Endodermal cell (in vitro differentiated cells): ENCODE data around the gene SRGAP2C. TPM values are rescaled to one million over a fixed set of nuclear protein-coding genes. Genes with fewer than 3 reads are reported as not detected.
"Not testable (repeated sequence)": the region's sequence is repeated elsewhere in the genome, so short reads cannot be mapped to it uniquely, and the experiment has no call there.

Source experiments
- DNase-seq: peaks from one replicate; pipeline ENCODE4 v3.0.0-alpha.2; 2017
- H3K27ac ChIP-seq: 2 replicates; pipeline ENCODE4 v1.5.1; 2013; ENCODE audit warnings: mild to moderate bottlenecking, low read depth, low read length, moderate library complexity
- H3K27me3 ChIP-seq: 2 replicates; pipeline ENCODE4 v1.6.1; 2013; ENCODE audit warnings: mild to moderate bottlenecking, low read length, moderate library complexity; ENCODE audit not compliant: insufficient read depth, control insufficient read depth, poor library complexity, severe bottlenecking
- H3K36me3 ChIP-seq: 2 replicates; pipeline ENCODE4 v1.7.0; 2013; ENCODE audit warnings: mild to moderate bottlenecking, low read length, moderate library complexity; ENCODE audit not compliant: control insufficient read depth, insufficient read depth
- H3K4me1 ChIP-seq: one replicate; pipeline ENCODE4 v1.7.0; 2013; ENCODE audit warnings: low read length; ENCODE audit not compliant: control insufficient read depth, insufficient read depth
- H3K4me3 ChIP-seq: 2 replicates; pipeline ENCODE4 v1.5.1; 2013; ENCODE audit warnings: mild to moderate bottlenecking, low read length, moderate library complexity
- H3K9ac ChIP-seq: 2 replicates; pipeline ENCODE4 v1.6.1; 2013; ENCODE audit warnings: mild to moderate bottlenecking, low read length, moderate library complexity; ENCODE audit not compliant: poor library complexity, severe bottlenecking; ENCODE audit errors: extremely low read depth
- H3K9me3 ChIP-seq: 2 replicates; pipeline ENCODE4 v1.6.1; 2013; ENCODE audit warnings: mild to moderate bottlenecking, low read length, moderate library complexity; ENCODE audit not compliant: control insufficient read depth
- H3K27ac Mint-ChIP-seq: 2 replicates; pipeline ENCODE4 v1.8.0; 2020; ENCODE audit warnings: mixed read lengths
- H3K27me3 Mint-ChIP-seq: 2 replicates; pipeline ENCODE4 v1.8.0; 2021; ENCODE audit warnings: mild to moderate bottlenecking, mixed read lengths; ENCODE audit not compliant: insufficient read depth
- H3K36me3 Mint-ChIP-seq: 2 replicates; pipeline ENCODE4 v1.8.0; 2020; ENCODE audit warnings: low read depth, mixed read lengths
- H3K4me1 Mint-ChIP-seq: 2 replicates; pipeline ENCODE4 v1.8.0; 2020; ENCODE audit warnings: mixed read lengths
- H3K4me3 Mint-ChIP-seq: 2 replicates; pipeline ENCODE4 v1.8.0; 2020; ENCODE audit warnings: mild to moderate bottlenecking, moderate library complexity, mixed read lengths
- H3K9me3 Mint-ChIP-seq: 2 replicates; pipeline ENCODE4 v1.8.0; 2020; ENCODE audit warnings: mild to moderate bottlenecking, mixed read lengths
- WGBS, 2 experiments: methylation state at CpG; one replicate each; pipeline versions ENCODE4 v1.1.5 to v1.1.7; 2013; ENCODE audit warnings: missing lambda C conversion rate in 2 of 2, mixed read lengths in 1 of 2; ENCODE audit not compliant: insufficient coverage in 1 of 2, insufficient read length in 1 of 2; 5-methylcytosine and 5-hydroxymethylcytosine counted together
- total RNA-seq, 2 donors: library from RNA; stranded (reverse); fragmentation: NEBNext Ultra II Directional in 1 of 2; extraction: Animal tissue kit (Norgen Biotek cat#: 25700) in 1 of 2; gene quantifications; 2 replicates in 1 of 2; 3 replicates in 1 of 2; pipeline ENCODE4 v1.2.1, GENCODE V29; 2021

The SRGAP2C gene
- total RNA-seq, 2 donors from 2014 or later = 42.4 to 56.0 TPM

DNA sequence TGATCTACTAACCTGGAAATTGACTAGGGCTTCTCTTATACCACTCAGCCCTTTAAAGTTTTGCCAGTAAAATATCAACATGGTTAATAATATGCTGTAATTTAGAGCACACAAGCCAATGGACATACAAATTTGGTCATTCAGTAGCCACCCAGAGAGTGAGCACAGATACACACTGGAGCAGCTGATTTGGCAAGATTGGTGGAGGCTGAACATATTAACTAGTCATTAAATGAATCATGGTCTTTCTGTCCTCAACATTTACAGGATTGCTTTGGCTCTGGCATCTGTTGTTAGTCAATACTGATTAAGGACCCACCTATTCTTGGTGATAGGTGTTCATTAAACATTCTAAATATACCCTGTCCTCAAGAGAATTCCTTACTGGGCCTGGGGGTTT lies 130.7 kb downstream of the SRGAP2C start:
- H3K9me3 Mint-ChIP-seq, H3K4me1 Mint-ChIP-seq, H3K36me3 Mint-ChIP-seq, DNase-seq, H3K4me3 ChIP-seq, H3K9me3 ChIP-seq, H3K27ac Mint-ChIP-seq, H3K36me3 ChIP-seq, H3K4me3 Mint-ChIP-seq, H3K27ac ChIP-seq, H3K4me1 ChIP-seq, H3K9ac ChIP-seq, H3K27me3 Mint-ChIP-seq, H3K27me3 ChIP-seq: not testable (repeated sequence)

GRCh38 chr1:121316081-121316480 lies 131.3 kb downstream of the SRGAP2C start:
- not testable (repeated sequence) for H3K4me3 ChIP-seq, H3K9me3 Mint-ChIP-seq, H3K4me1 ChIP-seq, H3K9me3 ChIP-seq, H3K4me3 Mint-ChIP-seq, H3K4me1 Mint-ChIP-seq, H3K27me3 ChIP-seq, H3K27ac Mint-ChIP-seq, DNase-seq, H3K27ac ChIP-seq, H3K36me3 ChIP-seq, H3K36me3 Mint-ChIP-seq, H3K27me3 Mint-ChIP-seq, H3K9ac ChIP-seq
- WGBS, 2 experiments = no CpG with 5 or more reads among the region's 3 CpGs

DNA sequence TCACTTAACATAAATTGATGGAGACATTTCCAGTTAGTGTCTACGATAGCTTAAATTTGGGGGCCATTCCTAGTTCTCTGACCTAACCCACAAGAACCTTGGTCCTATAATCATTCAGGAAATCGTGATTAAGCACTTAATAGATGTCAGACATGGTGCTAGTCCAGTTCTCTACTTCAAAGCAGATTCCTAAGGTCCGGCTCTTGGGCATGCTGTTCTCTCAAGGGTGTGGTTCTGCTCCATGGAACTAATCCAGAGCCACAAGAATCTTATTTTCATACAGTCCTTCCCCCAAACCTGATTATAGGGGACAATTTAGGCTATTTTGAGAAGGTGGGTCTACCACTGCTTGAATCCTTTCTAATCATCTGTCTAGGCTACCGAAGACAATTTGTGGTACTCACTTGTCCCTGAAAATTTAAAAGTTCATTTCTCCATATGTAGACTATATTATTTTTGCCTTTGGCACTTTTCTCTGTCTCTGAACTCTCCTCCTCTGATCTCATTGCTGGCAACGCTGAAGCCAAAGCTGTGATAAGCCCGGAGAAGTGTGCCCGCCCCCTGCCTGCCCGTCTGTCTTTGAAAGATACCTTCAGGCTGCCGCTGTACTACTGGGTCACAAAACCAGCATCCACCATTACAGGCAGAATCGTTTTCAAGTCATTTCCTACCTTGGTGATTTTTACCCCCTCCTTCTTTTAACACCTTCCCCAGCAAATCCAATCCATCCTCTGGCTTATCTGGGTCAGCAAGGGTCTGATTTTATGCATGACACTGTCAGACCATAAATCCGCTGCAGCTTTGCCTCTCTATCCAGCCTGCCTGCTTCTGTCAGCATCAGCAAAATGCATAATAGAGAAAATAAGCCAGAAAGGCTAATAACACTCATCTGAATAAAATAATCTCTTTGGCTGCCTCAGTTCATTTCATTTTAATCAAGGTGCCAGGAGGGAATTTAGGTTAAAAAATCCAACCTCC lies 133.0 kb downstream of the SRGAP2C start:
- H3K27me3 ChIP-seq, H3K27ac ChIP-seq, H3K4me3 Mint-ChIP-seq, H3K36me3 Mint-ChIP-seq, H3K4me1 ChIP-seq, H3K4me3 ChIP-seq, H3K9ac ChIP-seq, H3K36me3 ChIP-seq, H3K9me3 ChIP-seq, H3K4me1 Mint-ChIP-seq, DNase-seq, H3K9me3 Mint-ChIP-seq, H3K27me3 Mint-ChIP-seq, H3K27ac Mint-ChIP-seq: not testable (repeated sequence)
- WGBS, 2 experiments = no CpG with 5 or more reads among the region's 11 CpGs

DNA sequence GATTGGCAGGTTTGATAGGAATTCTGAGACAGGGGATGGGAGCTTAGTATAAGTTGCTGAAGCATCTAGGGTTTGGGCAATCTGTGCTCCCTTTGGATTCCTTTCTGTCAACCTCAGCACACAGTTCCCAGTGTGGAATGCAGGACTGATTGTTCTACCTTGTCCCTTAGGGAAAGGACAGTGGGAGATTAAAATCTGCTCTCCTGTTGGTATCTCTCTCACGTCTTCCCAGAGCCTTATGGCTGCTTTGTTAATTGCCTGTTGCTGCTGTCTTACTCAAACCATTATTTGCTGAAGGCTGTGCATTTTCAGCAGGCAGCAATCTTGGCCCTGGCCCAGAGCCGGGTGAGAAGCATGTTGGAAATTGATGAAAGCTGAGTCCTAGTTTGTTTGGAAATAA lies 133.9 kb downstream of the SRGAP2C start:
- H3K36me3 Mint-ChIP-seq = not testable (repeated sequence)

DNA sequence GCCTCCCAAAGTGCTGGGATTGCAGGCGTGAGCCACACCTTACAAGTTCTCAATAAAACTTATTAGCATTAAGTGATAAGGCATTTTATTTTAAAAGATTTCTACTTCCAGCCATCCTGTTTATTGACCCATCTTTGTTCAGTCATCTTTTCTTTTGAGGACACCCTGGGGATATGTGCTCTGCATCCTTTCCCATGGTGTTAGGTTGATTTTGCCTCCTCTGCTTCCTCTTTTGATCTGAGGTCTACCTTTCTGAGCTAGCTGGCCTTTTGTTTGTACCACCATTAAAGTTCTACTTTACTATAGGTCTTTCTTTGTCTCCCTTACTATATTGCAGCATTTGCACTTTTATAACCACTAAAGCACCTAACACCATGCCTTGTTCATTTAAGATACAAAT lies 136.9 kb downstream of the SRGAP2C start:
- H3K9me3 Mint-ChIP-seq = not testable (repeated sequence)

More for the DNA sequence above, 133.9 kb downstream of the SRGAP2C start:
- not testable (repeated sequence) for H3K36me3 ChIP-seq, H3K27me3 ChIP-seq, H3K27ac Mint-ChIP-seq, H3K9me3 Mint-ChIP-seq, H3K4me3 Mint-ChIP-seq, H3K4me1 Mint-ChIP-seq, H3K27ac ChIP-seq, H3K4me3 ChIP-seq, H3K4me1 ChIP-seq, H3K9me3 ChIP-seq, DNase-seq, H3K27me3 Mint-ChIP-seq, H3K9ac ChIP-seq
- WGBS, 2 experiments = 13% methylated on average over 1 of the region's 2 CpGs; no CpG with 5 or more reads in 1 of the 2 experiments

GRCh38 chr1:121324726-121325125 lies 140.0 kb downstream of the SRGAP2C start:
- not testable (repeated sequence) for H3K4me1 ChIP-seq, H3K36me3 Mint-ChIP-seq, H3K36me3 ChIP-seq, H3K4me1 Mint-ChIP-seq, H3K9me3 ChIP-seq, H3K27me3 Mint-ChIP-seq, H3K9me3 Mint-ChIP-seq, DNase-seq, H3K27me3 ChIP-seq, H3K9ac ChIP-seq, H3K27ac Mint-ChIP-seq, H3K4me3 ChIP-seq, H3K27ac ChIP-seq, H3K4me3 Mint-ChIP-seq

More for the DNA sequence above, 136.9 kb downstream of the SRGAP2C start:
- DNase-seq, H3K27ac ChIP-seq, H3K4me3 ChIP-seq, H3K4me1 ChIP-seq, H3K36me3 ChIP-seq, H3K27me3 ChIP-seq, H3K4me1 Mint-ChIP-seq, H3K4me3 Mint-ChIP-seq, H3K9me3 ChIP-seq, H3K27ac Mint-ChIP-seq, H3K36me3 Mint-ChIP-seq, H3K27me3 Mint-ChIP-seq, H3K9ac ChIP-seq: not testable (repeated sequence)
- no CpG with 5 or more reads among the region's 1 CpG for WGBS, 2 experiments

- not testable (repeated sequence) for H3K27ac ChIP-seq, H3K9ac ChIP-seq, H3K36me3 ChIP-seq, H3K27me3 Mint-ChIP-seq, H3K4me3 ChIP-seq, H3K27ac Mint-ChIP-seq, H3K4me3 Mint-ChIP-seq, H3K9me3 ChIP-seq, H3K36me3 Mint-ChIP-seq, DNase-seq, H3K27me3 ChIP-seq, H3K4me1 ChIP-seq, H3K4me1 Mint-ChIP-seq, H3K9me3 Mint-ChIP-seq
These were observed 147.4 kb downstream of the SRGAP2C start for GRCh38 chr1:121332141-121332540.
